Measurements from ENCODE around the gene ITGBL1.

The ITGBL1 gene

DNA sequence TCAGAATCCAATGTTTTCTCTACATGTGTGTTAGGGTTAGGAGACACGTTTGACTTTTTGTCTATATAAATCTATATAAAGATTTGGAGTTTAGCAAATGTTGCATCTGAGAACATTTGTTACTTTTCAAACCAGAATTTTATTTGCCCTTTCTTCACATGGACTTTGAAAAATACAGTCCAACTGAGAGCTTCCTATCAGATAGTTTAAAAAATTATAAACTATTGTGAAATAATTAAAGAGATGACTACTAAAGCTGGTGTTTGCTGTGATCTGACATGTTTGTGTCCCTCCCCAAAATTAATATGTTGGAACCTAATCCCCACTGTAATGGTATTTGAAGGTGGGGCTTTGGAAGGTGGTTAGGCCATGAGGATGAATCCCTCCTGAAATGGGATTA lies 297.1 kb downstream of the ITGBL1 start:
- TF ChIP-seq, protein P1, sequence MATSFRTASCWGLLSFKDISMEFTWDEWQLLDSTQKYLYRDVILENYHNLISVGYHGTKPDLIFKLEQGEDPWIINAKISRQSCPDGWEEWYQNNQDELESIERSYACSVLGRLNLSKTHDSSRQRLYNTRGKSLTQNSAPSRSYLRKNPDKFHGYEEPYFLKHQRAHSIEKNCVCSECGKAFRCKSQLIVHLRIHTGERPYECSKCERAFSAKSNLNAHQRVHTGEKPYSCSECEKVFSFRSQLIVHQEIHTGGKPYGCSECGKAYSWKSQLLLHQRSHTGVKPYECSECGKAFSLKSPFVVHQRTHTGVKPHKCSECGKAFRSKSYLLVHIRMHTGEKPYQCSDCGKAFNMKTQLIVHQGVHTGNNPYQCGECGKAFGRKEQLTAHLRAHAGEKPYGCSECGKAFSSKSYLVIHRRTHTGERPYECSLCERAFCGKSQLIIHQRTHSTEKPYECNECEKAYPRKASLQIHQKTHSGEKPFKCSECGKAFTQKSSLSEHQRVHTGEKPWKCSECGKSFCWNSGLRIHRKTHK (tag by site-specific recombination; IDR thresholded peaks at IDR 0.05): no peak
- no peak for TF ChIP-seq GLIS1 (tag by site-specific recombination; IDR thresholded peaks at IDR 0.05)
- TF ChIP-seq ZBTB17 (tag by site-specific recombination; IDR thresholded peaks at IDR 0.05): no peak
- no peak for TF ChIP-seq ZNF366 (tag by site-specific recombination; conservative IDR thresholded peaks at IDR 0.05)
- TF ChIP-seq ZNF670 (tag by site-specific recombination; IDR thresholded peaks at IDR 0.05; ENCODE audit: low read depth): no peak
- no peak for TF ChIP-seq ZSCAN16 (tag by site-specific recombination; IDR thresholded peaks at IDR 0.05)
- no peak for TF ChIP-seq MZF1 (tag by site-specific recombination; IDR thresholded peaks at IDR 0.05; ENCODE audit: borderline replicate concordance)
- POLR2A ChIA-PET: no interaction called here

DNA sequence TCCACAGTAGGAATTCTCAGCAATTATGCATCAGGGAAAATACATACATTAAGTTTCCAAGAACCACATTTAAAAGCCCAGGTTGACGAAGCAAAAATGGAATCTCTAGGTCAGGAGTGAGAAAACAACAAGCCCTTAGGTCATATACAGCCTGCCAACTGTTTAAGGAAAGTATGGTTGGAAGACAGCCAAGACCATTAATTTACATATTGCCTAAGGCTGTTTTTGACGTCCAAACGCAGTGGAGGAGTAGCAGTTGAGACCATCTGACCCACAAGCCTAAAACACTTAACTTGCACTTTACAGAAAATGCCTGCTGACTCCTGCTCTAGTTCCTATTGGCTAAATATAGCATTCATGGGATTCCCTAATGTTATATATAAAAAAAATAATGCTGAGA lies 299.0 kb downstream of the ITGBL1 start:
- ChIA-PET POLR2A (no interaction called here), CTCF (no interaction called here)
- Histone ChIP-seq H3K4me3 (ENCODE audit: low read depth, low read length) (no peak overlapping the region), H3K4me1 (ENCODE audit: control insufficient read depth, insufficient read depth, low read length) (peaks cover 4% of the 10 kb centered on the region; the same call in 1 of the 2 replicates), H3K27ac (ENCODE audit: extremely low read depth, low read depth, low read length) (no peak overlapping the region), H3K9me3 (ENCODE audit: control insufficient read depth, insufficient read depth, low read depth, low read length) (no peaks in the 10 kb centered on the region), H3K36me3 (ENCODE audit: control insufficient read depth in 2 of 2, insufficient read depth in 1 of 2, low read length in 2 of 2) (no peaks in the 10 kb centered on the region)
- no peak for TF ChIP-seq ZNF701 (tag by site-specific recombination; IDR thresholded peaks at IDR 0.05)
- TF ChIP-seq PRDM1 (tag by site-specific recombination; IDR thresholded peaks at IDR 0.05): no peak
- no peak for TF ChIP-seq ZNF121 (tag by site-specific recombination; IDR thresholded peaks at IDR 0.05)
- TF ChIP-seq ZNF623 (tag by site-specific recombination; IDR thresholded peaks at IDR 0.05): no peak
- no peak for TF ChIP-seq ZNF394 (tag by site-specific recombination; IDR thresholded peaks at IDR 0.05; ENCODE audit: borderline replicate concordance)
- TF ChIP-seq, protein P2, sequence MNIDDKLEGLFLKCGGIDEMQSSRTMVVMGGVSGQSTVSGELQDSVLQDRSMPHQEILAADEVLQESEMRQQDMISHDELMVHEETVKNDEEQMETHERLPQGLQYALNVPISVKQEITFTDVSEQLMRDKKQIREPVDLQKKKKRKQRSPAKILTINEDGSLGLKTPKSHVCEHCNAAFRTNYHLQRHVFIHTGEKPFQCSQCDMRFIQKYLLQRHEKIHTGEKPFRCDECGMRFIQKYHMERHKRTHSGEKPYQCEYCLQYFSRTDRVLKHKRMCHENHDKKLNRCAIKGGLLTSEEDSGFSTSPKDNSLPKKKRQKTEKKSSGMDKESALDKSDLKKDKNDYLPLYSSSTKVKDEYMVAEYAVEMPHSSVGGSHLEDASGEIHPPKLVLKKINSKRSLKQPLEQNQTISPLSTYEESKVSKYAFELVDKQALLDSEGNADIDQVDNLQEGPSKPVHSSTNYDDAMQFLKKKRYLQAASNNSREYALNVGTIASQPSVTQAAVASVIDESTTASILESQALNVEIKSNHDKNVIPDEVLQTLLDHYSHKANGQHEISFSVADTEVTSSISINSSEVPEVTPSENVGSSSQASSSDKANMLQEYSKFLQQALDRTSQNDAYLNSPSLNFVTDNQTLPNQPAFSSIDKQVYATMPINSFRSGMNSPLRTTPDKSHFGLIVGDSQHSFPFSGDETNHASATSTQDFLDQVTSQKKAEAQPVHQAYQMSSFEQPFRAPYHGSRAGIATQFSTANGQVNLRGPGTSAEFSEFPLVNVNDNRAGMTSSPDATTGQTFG (tag by site-specific recombination; IDR thresholded peaks at IDR 0.05; ENCODE audit: borderline replicate concordance): no peak
- no peak for TF ChIP-seq ZNF366 (tag by site-specific recombination; conservative IDR thresholded peaks at IDR 0.05)

More for the DNA sequence above, 297.1 kb downstream of the ITGBL1 start:
- Histone ChIP-seq H3K36me3 (ENCODE audit: control insufficient read depth in 2 of 2, insufficient read depth in 1 of 2, low read length in 2 of 2) (no peaks in the 10 kb centered on the region), H3K9me3 (ENCODE audit: control insufficient read depth, insufficient read depth, low read depth, low read length) (no peaks in the 10 kb centered on the region), H3K4me1 (ENCODE audit: control insufficient read depth, insufficient read depth, low read length) (peaks cover 4% of the 10 kb centered on the region; the same call in 1 of the 2 replicates), H3K27ac (ENCODE audit: extremely low read depth, low read depth, low read length) (no peak overlapping the region), H3K4me3 (ENCODE audit: low read depth, low read length) (no peak overlapping the region)
- CTCF ChIA-PET: no interaction called here

DNA sequence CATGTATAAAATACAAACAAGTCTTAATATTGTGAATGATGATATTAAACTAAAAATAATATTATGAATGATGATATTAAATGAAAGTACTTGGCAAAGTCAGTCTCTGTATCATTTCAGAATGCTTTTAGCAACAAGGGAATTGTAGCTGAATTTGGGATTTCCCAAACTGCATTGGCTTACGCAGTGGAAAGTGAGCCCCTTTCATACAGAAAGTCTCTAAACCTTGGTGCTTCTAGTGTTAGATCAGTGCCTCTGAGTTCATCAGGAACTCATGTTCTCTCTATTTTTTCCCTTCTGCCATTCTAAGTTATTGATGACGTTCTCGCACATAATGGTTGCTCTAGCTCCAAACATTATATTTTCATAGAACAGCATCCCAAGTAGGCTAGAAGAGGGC lies 300.0 kb downstream of the ITGBL1 start:
- Histone ChIP-seq H3K27ac (ENCODE audit: extremely low read depth, low read depth, low read length) (no peak overlapping the region), H3K36me3 (ENCODE audit: control insufficient read depth in 2 of 2, insufficient read depth in 1 of 2, low read length in 2 of 2) (no peaks in the 10 kb centered on the region), H3K4me1 (ENCODE audit: control insufficient read depth, insufficient read depth, low read length) (peaks cover 4% of the 10 kb centered on the region; the same call in 1 of the 2 replicates), H3K9me3 (ENCODE audit: control insufficient read depth, insufficient read depth, low read depth, low read length) (no peaks in the 10 kb centered on the region), H3K4me3 (ENCODE audit: low read depth, low read length) (no peak overlapping the region)
- ChIA-PET CTCF (no interaction called here), POLR2A (no interaction called here)
- TF ChIP-seq ZBTB48 (tag by site-specific recombination; IDR thresholded peaks at IDR 0.05): no peak
- TF ChIP-seq ZNF654 (tag by site-specific recombination; IDR thresholded peaks at IDR 0.05; ENCODE audit: low read depth): no peak
- no peak for TF ChIP-seq ZFP69B (tag by site-specific recombination; IDR thresholded peaks at IDR 0.05)
- TF ChIP-seq ZNF792 (tag by site-specific recombination; IDR thresholded peaks at IDR 0.05): no peak
- TF ChIP-seq ZFP41 (tag by site-specific recombination; IDR thresholded peaks at IDR 0.05; ENCODE audit: borderline replicate concordance): no peak
- TF ChIP-seq, protein P3, sequence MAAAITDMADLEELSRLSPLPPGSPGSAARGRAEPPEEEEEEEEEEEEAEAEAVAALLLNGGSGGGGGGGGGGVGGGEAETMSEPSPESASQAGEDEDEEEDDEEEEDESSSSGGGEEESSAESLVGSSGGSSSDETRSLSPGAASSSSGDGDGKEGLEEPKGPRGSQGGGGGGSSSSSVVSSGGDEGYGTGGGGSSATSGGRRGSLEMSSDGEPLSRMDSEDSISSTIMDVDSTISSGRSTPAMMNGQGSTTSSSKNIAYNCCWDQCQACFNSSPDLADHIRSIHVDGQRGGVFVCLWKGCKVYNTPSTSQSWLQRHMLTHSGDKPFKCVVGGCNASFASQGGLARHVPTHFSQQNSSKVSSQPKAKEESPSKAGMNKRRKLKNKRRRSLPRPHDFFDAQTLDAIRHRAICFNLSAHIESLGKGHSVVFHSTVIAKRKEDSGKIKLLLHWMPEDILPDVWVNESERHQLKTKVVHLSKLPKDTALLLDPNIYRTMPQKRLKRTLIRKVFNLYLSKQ (tag by site-specific recombination; IDR thresholded peaks at IDR 0.05; ENCODE audit: borderline replicate concordance): no peak
- no peak for TF ChIP-seq ZNF555 (tag by site-specific recombination; conservative IDR thresholded peaks at IDR 0.05)
- TF ChIP-seq, protein P4, sequence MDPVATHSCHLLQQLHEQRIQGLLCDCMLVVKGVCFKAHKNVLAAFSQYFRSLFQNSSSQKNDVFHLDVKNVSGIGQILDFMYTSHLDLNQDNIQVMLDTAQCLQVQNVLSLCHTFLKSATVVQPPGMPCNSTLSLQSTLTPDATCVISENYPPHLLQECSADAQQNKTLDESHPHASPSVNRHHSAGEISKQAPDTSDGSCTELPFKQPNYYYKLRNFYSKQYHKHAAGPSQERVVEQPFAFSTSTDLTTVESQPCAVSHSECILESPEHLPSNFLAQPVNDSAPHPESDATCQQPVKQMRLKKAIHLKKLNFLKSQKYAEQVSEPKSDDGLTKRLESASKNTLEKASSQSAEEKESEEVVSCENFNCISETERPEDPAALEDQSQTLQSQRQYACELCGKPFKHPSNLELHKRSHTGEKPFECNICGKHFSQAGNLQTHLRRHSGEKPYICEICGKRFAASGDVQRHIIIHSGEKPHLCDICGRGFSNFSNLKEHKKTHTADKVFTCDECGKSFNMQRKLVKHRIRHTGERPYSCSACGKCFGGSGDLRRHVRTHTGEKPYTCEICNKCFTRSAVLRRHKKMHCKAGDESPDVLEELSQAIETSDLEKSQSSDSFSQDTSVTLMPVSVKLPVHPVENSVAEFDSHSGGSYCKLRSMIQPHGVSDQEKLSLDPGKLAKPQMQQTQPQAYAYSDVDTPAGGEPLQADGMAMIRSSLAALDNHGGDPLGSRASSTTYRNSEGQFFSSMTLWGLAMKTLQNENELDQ (tag by site-specific recombination; IDR thresholded peaks at IDR 0.05; ENCODE audit: low read depth): no peak
- TF ChIP-seq ZNF558 (tag by site-specific recombination; IDR thresholded peaks at IDR 0.05): no peak
- TF ChIP-seq ZNF19 (tag by site-specific recombination; IDR thresholded peaks at IDR 0.05; ENCODE audit: low read depth): no peak
- TF ChIP-seq ZNF132 (tag by site-specific recombination; IDR thresholded peaks at IDR 0.05; ENCODE audit: borderline replicate concordance): no peak

Measured in HEK293 (cell line).